ENCODE measurements around the gene SPAG17. TPM values are rescaled to one million over a fixed set of nuclear protein-coding genes. Genes with fewer than 3 reads are reported as not detected.

SPAG17 gene
- total RNA-seq, 1 experiment from 2014 or later, result 0.52 TPM

DNA sequence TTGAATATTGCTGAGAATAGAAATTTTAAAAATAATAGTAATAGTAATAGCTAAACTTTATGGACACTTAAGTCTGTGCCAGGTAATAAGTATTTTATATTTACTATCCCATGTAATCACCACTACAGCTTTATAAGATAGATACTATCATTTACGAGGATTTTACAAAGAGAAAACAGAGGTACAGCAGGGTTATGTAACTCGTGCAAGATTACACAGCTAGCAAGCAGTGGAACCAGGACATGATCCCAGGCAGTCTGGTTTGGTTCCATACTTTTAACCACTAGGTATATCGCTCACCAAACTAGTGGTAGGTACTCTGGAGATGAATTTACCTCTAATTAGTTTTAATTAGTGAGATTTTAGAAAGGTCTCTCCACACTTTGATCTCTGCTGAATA is 42.5 kb downstream of the SPAG17 start:
- Mint-ChIP-seq H3K36me3 (peaks cover 6% of the 10 kb centered on the region; the same call in 1 of the 2 replicates), H3K4me3 (no peak overlapping the region), H3K4me1 (peaks cover 25% of the 10 kb centered on the region), H3K9me3 (peaks cover 9% of the 10 kb centered on the region), H3K27ac (no peak overlapping the region), H3K27me3 (ENCODE audit: low read depth) (no peaks in the 10 kb centered on the region)
- no peak for TF ChIP-seq FOXJ3 (CRISPR knock-in tag; IDR thresholded peaks at IDR 0.05; ENCODE audit: borderline replicate concordance)
- TF ChIP-seq, protein P1, sequence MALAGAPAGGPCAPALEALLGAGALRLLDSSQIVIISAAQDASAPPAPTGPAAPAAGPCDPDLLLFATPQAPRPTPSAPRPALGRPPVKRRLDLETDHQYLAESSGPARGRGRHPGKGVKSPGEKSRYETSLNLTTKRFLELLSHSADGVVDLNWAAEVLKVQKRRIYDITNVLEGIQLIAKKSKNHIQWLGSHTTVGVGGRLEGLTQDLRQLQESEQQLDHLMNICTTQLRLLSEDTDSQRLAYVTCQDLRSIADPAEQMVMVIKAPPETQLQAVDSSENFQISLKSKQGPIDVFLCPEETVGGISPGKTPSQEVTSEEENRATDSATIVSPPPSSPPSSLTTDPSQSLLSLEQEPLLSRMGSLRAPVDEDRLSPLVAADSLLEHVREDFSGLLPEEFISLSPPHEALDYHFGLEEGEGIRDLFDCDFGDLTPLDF (CRISPR knock-in tag; IDR thresholded peaks at IDR 0.05), result no peak
- no peak for TF ChIP-seq EMX1 (CRISPR knock-in tag; IDR thresholded peaks at IDR 0.05)
- no peak for TF ChIP-seq SMAD3 (CRISPR knock-in tag; IDR thresholded peaks at IDR 0.05; ENCODE audit: borderline replicate concordance)
- TF ChIP-seq CREM (CRISPR knock-in tag; IDR thresholded peaks at IDR 0.05), result no peak
- TF ChIP-seq JUN (CRISPR knock-in tag; IDR thresholded peaks at IDR 0.05), result no peak
- TF ChIP-seq FOXP4 (CRISPR knock-in tag; IDR thresholded peaks at IDR 0.05), result no peak
- TF ChIP-seq ZNF317 (CRISPR knock-in tag; IDR thresholded peaks at IDR 0.05; ENCODE audit: borderline replicate concordance, low read depth), result no peak
- no peak for TF ChIP-seq JAZF1 (CRISPR knock-in tag; IDR thresholded peaks at IDR 0.05)
- TF ChIP-seq NR3C1 (CRISPR knock-in tag; conservative IDR thresholded peaks at IDR 0.05; ENCODE audit: low read depth), result no peak
- no peak for TF ChIP-seq RORB (CRISPR knock-in tag; IDR thresholded peaks at IDR 0.05)
- TF ChIP-seq ZSCAN18 (CRISPR knock-in tag; IDR thresholded peaks at IDR 0.05), result no peak
- TF ChIP-seq E2F5 (CRISPR knock-in tag; IDR thresholded peaks at IDR 0.05), result no peak
- no peak for TF ChIP-seq ZBTB43 (CRISPR knock-in tag; IDR thresholded peaks at IDR 0.05)
- no peak for TF ChIP-seq TEAD1 (CRISPR knock-in tag; IDR thresholded peaks at IDR 0.05)
- no peak for TF ChIP-seq HMGA2 (CRISPR knock-in tag; IDR thresholded peaks at IDR 0.05)
- TF ChIP-seq NFE2L1 (CRISPR knock-in tag; IDR thresholded peaks at IDR 0.05), result no peak
- DNase-seq (ENCODE audit: low spot score) (no peak), ATAC-seq (no peak)
- ChIA-PET CTCF (interaction anchor here (1.5 to 2.0 kb wide), 2 partner anchors 9 to 65 kb away, joined by 4 to 5 read pairs; no protein-coding TSS in a partner anchor), POLR2A (no interaction called here)

DNA sequence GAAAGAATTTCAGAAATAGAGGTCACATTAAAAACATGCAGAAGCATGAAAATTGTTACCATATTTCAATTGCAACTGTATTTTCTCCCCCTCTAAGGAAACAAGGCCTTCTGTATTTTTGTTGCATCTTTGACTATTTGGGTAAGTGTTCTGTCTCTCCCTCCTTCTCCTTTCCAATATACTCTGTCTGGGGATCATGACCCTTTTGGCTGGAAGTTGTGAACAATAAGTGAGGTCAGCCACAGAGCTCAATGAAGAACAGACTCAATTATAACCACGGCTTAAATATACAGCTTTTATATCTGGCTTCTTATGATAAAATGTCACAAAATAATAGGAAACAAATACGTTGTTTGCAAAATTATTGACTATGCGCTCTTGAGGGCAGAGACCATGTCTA is 47.1 kb downstream of the SPAG17 start:
- Mint-ChIP-seq H3K36me3 (peaks cover 6% of the 10 kb centered on the region; the same call in 1 of the 2 replicates), H3K4me1 (peaks cover 28% of the 10 kb centered on the region), H3K27ac (no peak overlapping the region; the same call in 1 of the 2 replicates), H3K27me3 (ENCODE audit: low read depth) (no peaks in the 10 kb centered on the region), H3K9me3 (peaks cover 9% of the 10 kb centered on the region), H3K4me3 (no peak overlapping the region)
- DNase-seq (ENCODE audit: low spot score), result no peak
- no peak for ATAC-seq
- no peak for TF ChIP-seq ZNF423 (CRISPR knock-in tag; IDR thresholded peaks at IDR 0.05)
- TF ChIP-seq, protein P2, sequence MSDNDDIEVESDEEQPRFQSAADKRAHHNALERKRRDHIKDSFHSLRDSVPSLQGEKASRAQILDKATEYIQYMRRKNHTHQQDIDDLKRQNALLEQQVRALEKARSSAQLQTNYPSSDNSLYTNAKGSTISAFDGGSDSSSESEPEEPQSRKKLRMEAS (CRISPR knock-in tag; IDR thresholded peaks at IDR 0.05), result no peak
- TF ChIP-seq PRRX2 (CRISPR knock-in tag; IDR thresholded peaks at IDR 0.05), result no peak
- TF ChIP-seq ELF4 (CRISPR knock-in tag; IDR thresholded peaks at IDR 0.05; ENCODE audit: low read depth), result no peak
- TF ChIP-seq ZNF219 (CRISPR knock-in tag; IDR thresholded peaks at IDR 0.05; ENCODE audit: borderline replicate concordance), result no peak
- CTCF ChIA-PET, result interaction anchor here (0.9 to 1.8 kb wide), 2 partner anchors 16 to 60 kb away, joined by 3 to 4 read pairs; no protein-coding TSS in a partner anchor
- POLR2A ChIA-PET, result no interaction called here

Measured in WTC11 (cell line).